Spleen (tissue), 11 donors: ENCODE results near the gene HPSE2. TPM values are rescaled to one million over a fixed set of nuclear protein-coding genes. Genes with fewer than 3 reads are reported as not detected.

ENCODE experiments used
- DNase-seq: peaks from one replicate; pipeline ENCODE4 v3.0.0-alpha.2; 2020
- H3K27ac ChIP-seq, 8 donors: fragments of 200-600 bp; sonication (generic) in 7 of 8; 1 replicate in 4 of 8; 2 replicates in 4 of 8; pipeline versions ENCODE4 v1.5.0 to v1.8.0; 2016 to 2021; ENCODE audit warnings: inconsistent platforms in 4 of 8, mild to moderate bottlenecking in 4 of 8, moderate library complexity in 1 of 8
- H3K27me3 ChIP-seq, 7 donors: fragments of 200-600 bp; sonication (generic) in 6 of 7; replicated peaks in 1 of 7; 1 replicate in 4 of 7; 2 replicates in 3 of 7; pipeline versions ENCODE4 v1.5.0 to v1.8.0; 2016 to 2021; ENCODE audit warnings: inconsistent platforms in 3 of 7, mild to moderate bottlenecking in 1 of 7
- H3K36me3 ChIP-seq, 6 donors: fragments of 200-600 bp; sonication (generic) in 5 of 6; 1 replicate in 4 of 6; 2 replicates in 2 of 6; pipeline versions ENCODE4 v1.5.0 to v1.8.0; 2016 to 2021; ENCODE audit warnings: inconsistent platforms in 2 of 6
- H3K4me1 ChIP-seq, 6 donors: fragments of 200-600 bp; sonication (generic) in 5 of 6; 1 replicate in 3 of 6; 2 replicates in 3 of 6; pipeline versions ENCODE4 v1.5.0 to v1.8.0; 2016 to 2021; ENCODE audit warnings: inconsistent platforms in 3 of 6
- H3K4me3 ChIP-seq, 8 donors: fragments of 200-600 bp; sonication (generic) in 7 of 8; 1 replicate in 4 of 8; 2 replicates in 4 of 8; pipeline versions ENCODE4 v1.5.0 to v1.8.0; 2016 to 2021; ENCODE audit warnings: inconsistent platforms in 4 of 8, mild to moderate bottlenecking in 4 of 8, moderate library complexity in 2 of 8
- H3K9me3 ChIP-seq, 8 donors: fragments of 200-600 bp; sonication (generic) in 7 of 8; 1 replicate in 4 of 8; 2 replicates in 4 of 8; pipeline versions ENCODE4 v1.5.0 to v1.8.0; 2016 to 2021; ENCODE audit warnings: inconsistent platforms in 4 of 8
- CTCF ChIP-seq, 11 experiments: fragments of 200-600 bp in 7 of 11; fragments of 450-650 bp in 4 of 11; sonication (generic) in 4 of 11; IDR thresholded peaks in 8 of 11; conservative IDR thresholded peaks in 3 of 11; 1 replicate in 7 of 11; 2 replicates in 4 of 11; pipeline versions ENCODE4 v1.4.0 to v1.8.0; 2016 to 2021; ENCODE audit warnings: antibody characterized with exemption in 11 of 11, inconsistent platforms in 4 of 11, mild to moderate bottlenecking in 1 of 11
- POLR2A ChIP-seq, 3 donors: fragments of 450-650 bp; IDR thresholded peaks; one replicate each; pipeline ENCODE4 v1.5.1; 2017; ENCODE audit warnings: antibody characterized with exemption in 3 of 3, mild to moderate bottlenecking in 1 of 3
- POLR2AphosphoS5 ChIP-seq, 3 donors: sonication (generic); formaldehyde crosslinking; IDR thresholded peaks; one replicate each; pipeline ENCODE4 v1.5.1; 2017; ENCODE audit warnings: antibody characterized with exemption in 3 of 3
- WGBS, 5 donors: extraction: QIAGEN DNeasy Blood & Tissue Kit in 3 of 5; methylation state at CpG; one replicate each; pipeline versions ENCODE4 v1.1.5 to v1.1.7; 2013 to 2018; 5-methylcytosine and 5-hydroxymethylcytosine counted together
- intact Hi-C: fragments of 100-400 bp; cut with DNase I; formaldehyde crosslinking; loops from one replicate; pipeline ENCODE4 v1.15.0; 2023; ENCODE audit warnings: low total_unique reads
- polyA plus RNA-seq, 3 donors: library from polyadenylated mRNA; stranded (reverse); fragments of 200-250 nt; gene quantifications; one replicate each; pipeline ENCODE4 v1.2.1, GENCODE V29; 2013
- total RNA-seq, 7 donors: library from RNA; depleted of rRNA in 3 of 7; stranded (reverse); fragments of >200 nt in 3 of 7; fragmentation: NEBNext Ultra II Directional in 4 of 7; extraction: Animal tissue kit (Norgen Biotek cat#: 25700) in 4 of 7; gene quantifications; one replicate each; pipeline versions ENCODE4 v1.1.0 to v1.2.1, GENCODE V29; 2016 to 2021
- donor health status: healthy with polysubstance abuse.
- donor health status: DM: no; HTN: no; CAD: no; lungs with moderate emphysema.
- donor health status: DM: no; HTN: no; CAD: no.
- donor health status: Bipolar disorder and iron deficiency.
- donor health status: healthy.
- donor health status: DM: no; HTN: no; CAD: no.
- donor health status: DM: yes; HTN: yes; CAD: no.

Gene HPSE2
- total and polyA plus RNA-seq, 10 donors, result 0.02 to 0.64 (median 0.03) TPM; not detected in 5

- Histone ChIP-seq H3K4me3 (no peak overlapping the region), H3K27ac (no peak overlapping the region), H3K27me3 (peaks cover 0 to 5% (median 0%) of the 10 kb centered on the region in 7 donors), H3K36me3 (no peaks in the 10 kb centered on the region), H3K4me1 (no peaks in the 10 kb centered on the region), H3K9me3 (peaks cover 0 to 29% (median 19%) of the 10 kb centered on the region in 8 donors)
- intact Hi-C loops, result no loop called here
- no peak for DNase-seq
- whole genome bisulfite sequencing, 5 donors, result 78 to 92% (median 85%) methylated on average over 3 of the region's 3 CpGs
- TF ChIP-seq POLR2AphosphoS5 (IDR thresholded peaks at IDR 0.05) (no peak), POLR2A (IDR thresholded peaks at IDR 0.05) (no peak)
These were observed 28.3 kb downstream of the HPSE2 start for GRCh38 chr10:99207340-99207739.

GRCh38 chr10:99203310-99203709 is 32.3 kb downstream of the HPSE2 start:
- TF ChIP-seq POLR2AphosphoS5 (IDR thresholded peaks at IDR 0.05), result no peak
- TF ChIP-seq POLR2A (IDR thresholded peaks at IDR 0.05), result no peak
- TF ChIP-seq CTCF (IDR thresholded peaks at IDR 0.05 in 8 of 11, conservative IDR thresholded peaks at IDR 0.05 in 3 of 11), result no peak
- no peak overlapping the region for H3K4me3 ChIP-seq
- DNase-seq, result no peak
- 82 to 97% (median 90%) methylated on average over 2 to 3 of the region's 3 CpGs for WGBS, 5 donors
- H3K27ac ChIP-seq, result no peak overlapping the region
- H3K27me3 ChIP-seq, result peaks cover 0 to 5% (median 0%) of the 10 kb centered on the region in 7 donors
- no peaks in the 10 kb centered on the region for H3K4me1 ChIP-seq
- H3K36me3 ChIP-seq, result no peaks in the 10 kb centered on the region
- H3K9me3 ChIP-seq, result peaks cover 0 to 29% (median 19%) of the 10 kb centered on the region in 8 donors
- intact Hi-C loops, result no loop called here

GRCh38 chr10:99172950-99173349 is 62.7 kb downstream of the HPSE2 start:
- Histone ChIP-seq H3K36me3 (no peaks in the 10 kb centered on the region), H3K27me3 (peaks cover 0 to 36% (median 0%) of the 10 kb centered on the region in 7 donors), H3K27ac (no peak overlapping the region), H3K4me1 (no peaks in the 10 kb centered on the region), H3K4me3 (no peak overlapping the region), H3K9me3 (no peaks in the 10 kb centered on the region)
- WGBS, 5 donors, result 78 to 94% (median 83%) methylated on average over 1 of the region's 1 CpG
- TF ChIP-seq CTCF (IDR thresholded peaks at IDR 0.05 in 8 of 11, conservative IDR thresholded peaks at IDR 0.05 in 3 of 11) (no peak), POLR2A (IDR thresholded peaks at IDR 0.05) (no peak), POLR2AphosphoS5 (IDR thresholded peaks at IDR 0.05) (no peak)
- intact Hi-C loops, result no loop called here
- DNase-seq, result no peak

GRCh38 chr10:99172128-99172738 is 63.4 kb downstream of the HPSE2 start:
- H3K27ac ChIP-seq, result no peak overlapping the region
- H3K4me1 ChIP-seq, result no peaks in the 10 kb centered on the region
- no peaks in the 10 kb centered on the region for H3K36me3 ChIP-seq
- peaks cover 0 to 36% (median 0%) of the 10 kb centered on the region in 7 donors for H3K27me3 ChIP-seq
- TF ChIP-seq CTCF (IDR thresholded peaks at IDR 0.05 in 8 of 11, conservative IDR thresholded peaks at IDR 0.05 in 3 of 11), result peak in 7 of 11 experiments; percentile 13 to 62 (median 29)
- TF ChIP-seq POLR2A (IDR thresholded peaks at IDR 0.05), result no peak
- H3K4me3 ChIP-seq, result no peak overlapping the region
- no peaks in the 10 kb centered on the region for H3K9me3 ChIP-seq
- intact Hi-C loops, result no loop called here
- no peak for DNase-seq
- WGBS, 5 donors, result 31 to 45% (median 38%) methylated on average over 5 of the region's 5 CpGs
